ENCODE measurements around the gene SOX1. TPM values are rescaled to one million over a fixed set of nuclear protein-coding genes. Genes with fewer than 3 reads are reported as not detected.

SOX1 gene
- total RNA-seq, 1 experiment from 2014 or later, result 0.15 TPM

- TF ChIP-seq ZBTB43 (CRISPR knock-in tag; IDR thresholded peaks at IDR 0.05) (0 out of 2 replicates have a peak, but pooled peaks have one; percentile 6), FOXP4 (CRISPR knock-in tag; IDR thresholded peaks at IDR 0.05) (0 out of 2 replicates have a peak, but pooled peaks have one; percentile 17), CREM (CRISPR knock-in tag; IDR thresholded peaks at IDR 0.05) (no peak)
Measured at GRCh38 chr13:112055036-112055914, 11.7 kb upstream of the SOX1 start (continued).

GRCh38 chr13:112055915-112056269 is 11.1 kb upstream of the SOX1 start:
- Mint-ChIP-seq H3K9me3 (no peaks in the 10 kb centered on the region), H3K4me3 (peak overlapping the region; percentile 67), H3K27me3 (ENCODE audit: low read depth) (peaks cover 100% of the 10 kb centered on the region), H3K36me3 (no peaks in the 10 kb centered on the region), H3K27ac (no peak overlapping the region), H3K4me1 (peaks cover 49% of the 10 kb centered on the region)
- no peak for ATAC-seq
- TF ChIP-seq ETV6 (CRISPR knock-in tag; IDR thresholded peaks at IDR 0.05), result no peak
- no peak for TF ChIP-seq TEAD1 (CRISPR knock-in tag; IDR thresholded peaks at IDR 0.05)
- TF ChIP-seq ZBTB43 (CRISPR knock-in tag; IDR thresholded peaks at IDR 0.05), result 0 out of 2 replicates have a peak, but pooled peaks have one; percentile 15
- no peak for TF ChIP-seq ATF3 (CRISPR knock-in tag; conservative IDR thresholded peaks at IDR 0.05)
- no peak for TF ChIP-seq ZNF317 (CRISPR knock-in tag; IDR thresholded peaks at IDR 0.05; ENCODE audit: borderline replicate concordance, low read depth)
- DNase-seq (ENCODE audit: low spot score), result no peak
- ChIA-PET POLR2A (no interaction called here), CTCF (interaction anchor here (1.0 to 2.4 kb wide), 2 partner anchors 13 to 388 kb away, joined by 3 to 13 read pairs; no protein-coding TSS in a partner anchor)

GRCh38 chr13:112056284-112056727 is 10.6 kb upstream of the SOX1 start:
- peaks cover 49% of the 10 kb centered on the region for H3K4me1 Mint-ChIP-seq
- H3K9me3 Mint-ChIP-seq, result no peaks in the 10 kb centered on the region
- peaks cover 100% of the 10 kb centered on the region for H3K27me3 Mint-ChIP-seq (ENCODE audit: low read depth)
- H3K36me3 Mint-ChIP-seq, result no peaks in the 10 kb centered on the region
- CTCF ChIA-PET, result interaction anchor here (1.0 to 2.4 kb wide), 3 partner anchors 14 to 551 kb away, joined by 3 to 13 read pairs (median 3); no protein-coding TSS in a partner anchor
- no peak overlapping the region for H3K27ac Mint-ChIP-seq
- POLR2A ChIA-PET, result no interaction called here
- ATAC-seq (peak; percentile 31), DNase-seq (ENCODE audit: low spot score) (peak; percentile 71)
- TF ChIP-seq ZBTB43 (CRISPR knock-in tag; IDR thresholded peaks at IDR 0.05) (0 out of 2 replicates have a peak, but pooled peaks have one; percentile 25), NFYB (CRISPR knock-in tag; conservative IDR thresholded peaks at IDR 0.05; ENCODE audit: low read depth) (no peak)
- peak overlapping the region; percentile 67 for H3K4me3 Mint-ChIP-seq

GRCh38 chr13:112056739-112057438 is 10.1 kb upstream of the SOX1 start:
- Mint-ChIP-seq H3K4me1 (peaks cover 51% of the 10 kb centered on the region), H3K36me3 (no peaks in the 10 kb centered on the region), H3K27ac (no peak overlapping the region), H3K4me3 (peak overlapping the region; percentile 68), H3K9me3 (no peaks in the 10 kb centered on the region), H3K27me3 (ENCODE audit: low read depth) (peaks cover 100% of the 10 kb centered on the region)
- DNase-seq (ENCODE audit: low spot score), result no peak
- no peak for ATAC-seq
- ChIA-PET CTCF (interaction anchor here (1.0 to 2.4 kb wide), 3 partner anchors 14 to 552 kb away, joined by 3 to 13 read pairs (median 3); no protein-coding TSS in a partner anchor), POLR2A (no interaction called here)
- TF ChIP-seq JAZF1 (CRISPR knock-in tag; IDR thresholded peaks at IDR 0.05) (no peak), ZNF232 (CRISPR knock-in tag; IDR thresholded peaks at IDR 0.05) (no peak), OVOL2 (CRISPR knock-in tag; IDR thresholded peaks at IDR 0.05; ENCODE audit: borderline replicate concordance) (no peak), GTF2I (CRISPR knock-in tag; conservative IDR thresholded peaks at IDR 0.05) (no peak), ATF1 (CRISPR knock-in tag; IDR thresholded peaks at IDR 0.05) (no peak), TP53 (CRISPR knock-in tag; IDR thresholded peaks at IDR 0.05) (no peak), HMGXB4 (CRISPR knock-in tag; IDR thresholded peaks at IDR 0.05) (no peak), USF2 (CRISPR knock-in tag; IDR thresholded peaks at IDR 0.05) (no peak), ZNF396 (CRISPR knock-in tag; IDR thresholded peaks at IDR 0.05; ENCODE audit: borderline replicate concordance) (no peak)
